H9 (cell line): ENCODE measurements around the gene SNX1. TPM values are rescaled to one million over a fixed set of nuclear protein-coding genes. Genes with fewer than 3 reads are reported as not detected.

Experiments used
- DNase-seq: peaks from one replicate; pipeline ENCODE4 v3.0.0-alpha.2; 2017
- H2AFZ ChIP-seq: one replicate; pipeline ENCODE4 v1.6.1; 2013; ENCODE audit warnings: mild to moderate bottlenecking, low read length, control low read depth, moderate library complexity
- H2AK5ac ChIP-seq: 2 replicates; pipeline ENCODE4 v1.6.1; 2013; ENCODE audit warnings: low read length, control low read depth, mixed read lengths; ENCODE audit not compliant: insufficient read length
- H2BK120ac ChIP-seq: one replicate; pipeline ENCODE4 v1.6.1; 2013; ENCODE audit warnings: low read depth, mild to moderate bottlenecking, low read length, control low read depth, inconsistent platforms; ENCODE audit not compliant: poor library complexity, severe bottlenecking
- H2BK12ac ChIP-seq: 2 replicates; pipeline ENCODE4 v1.6.1; 2013; ENCODE audit warnings: low read length, control low read depth, mixed read lengths, low read depth; ENCODE audit not compliant: insufficient read length
- H2BK15ac ChIP-seq: 2 replicates; pipeline ENCODE4 v1.6.1; 2013; ENCODE audit warnings: low read depth, low read length, control low read depth
- H2BK20ac ChIP-seq: one replicate; pipeline ENCODE4 v1.6.1; 2013; ENCODE audit warnings: low read depth, mild to moderate bottlenecking, low read length, control low read depth, inconsistent platforms; ENCODE audit not compliant: poor library complexity, severe bottlenecking
- H2BK5ac ChIP-seq: 2 replicates; pipeline ENCODE4 v1.6.1; 2013; ENCODE audit warnings: low read length, control low read depth, mixed read lengths; ENCODE audit not compliant: insufficient read length
- H3K14ac ChIP-seq: 2 replicates; pipeline ENCODE4 v1.6.1; 2013; ENCODE audit warnings: low read length, control low read depth; ENCODE audit not compliant: insufficient read depth
- H3K18ac ChIP-seq: 2 replicates; pipeline ENCODE4 v1.6.1; 2013; ENCODE audit warnings: low read depth, mild to moderate bottlenecking, mixed read lengths, low read length, control low read depth; ENCODE audit not compliant: insufficient read length
- H3K23ac ChIP-seq: 2 replicates; pipeline ENCODE4 v1.6.1; 2013; ENCODE audit warnings: low read length, control low read depth, mixed read lengths, low read depth; ENCODE audit not compliant: insufficient read length
- H3K23me2 ChIP-seq: 2 replicates; pipeline ENCODE4 v1.6.1; 2013; ENCODE audit warnings: low read depth, mild to moderate bottlenecking, mixed read lengths, low read length, control low read depth; ENCODE audit not compliant: insufficient read length, poor library complexity, severe bottlenecking
- H3K27ac ChIP-seq: 2 replicates; pipeline ENCODE4 v1.5.1; 2013; ENCODE audit warnings: low read length, control low read depth, mixed read lengths, low read depth; ENCODE audit not compliant: insufficient read length
- H3K27me3 ChIP-seq: 2 replicates; pipeline ENCODE4 v1.6.1; 2013; ENCODE audit warnings: low read length, control low read depth, inconsistent platforms; ENCODE audit not compliant: insufficient read depth
- H3K4ac ChIP-seq: 2 replicates; pipeline ENCODE4 v1.6.1; 2013; ENCODE audit warnings: low read depth, mild to moderate bottlenecking, control low read depth, inconsistent platforms, low read length, moderate library complexity
- H3K4me1 ChIP-seq: 2 replicates; pipeline ENCODE4 v1.6.1; 2013; ENCODE audit warnings: low read length, control low read depth, inconsistent platforms; ENCODE audit not compliant: insufficient read depth
- H3K4me2 ChIP-seq: 2 replicates; pipeline ENCODE4 v1.6.1; 2013; ENCODE audit warnings: low read length, control low read depth, mixed read lengths; ENCODE audit not compliant: insufficient read length, insufficient read depth
- H3K56ac ChIP-seq: 2 replicates; pipeline ENCODE4 v1.6.1; 2013; ENCODE audit warnings: low read depth, mild to moderate bottlenecking, mixed read lengths, low read length, control low read depth; ENCODE audit not compliant: insufficient read length
- H3K79me1 ChIP-seq: 2 replicates; pipeline ENCODE4 v1.6.1; 2013; ENCODE audit warnings: low read depth, mild to moderate bottlenecking, moderate library complexity, low read length, control low read depth, inconsistent platforms; ENCODE audit not compliant: insufficient read depth, poor library complexity, severe bottlenecking
- H3K79me2 ChIP-seq: 2 replicates; pipeline ENCODE4 v1.6.1; 2013; ENCODE audit warnings: low read length, control low read depth, inconsistent platforms; ENCODE audit not compliant: insufficient read depth
- H3K9ac ChIP-seq: 2 replicates; pipeline ENCODE4 v1.6.1; 2013; ENCODE audit warnings: low read length, control low read depth, mixed read lengths; ENCODE audit not compliant: insufficient read length; ENCODE audit errors: extremely low read depth
- H3K9me3 ChIP-seq: one replicate; pipeline ENCODE4 v1.6.1; 2013; ENCODE audit warnings: low read depth, low read length, inconsistent platforms; ENCODE audit not compliant: control insufficient read depth
- H3T11ph ChIP-seq: one replicate; pipeline ENCODE4 v1.6.1; 2013; ENCODE audit warnings: mild to moderate bottlenecking, low read length, control low read depth, inconsistent platforms
- H4K20me1 ChIP-seq: one replicate; pipeline ENCODE4 v1.6.1; 2013; ENCODE audit not compliant: control insufficient read depth, insufficient read length, insufficient read depth
- H4K5ac ChIP-seq: 2 replicates; pipeline ENCODE4 v1.6.1; 2013; ENCODE audit warnings: low read depth, mild to moderate bottlenecking, mixed read lengths, low read length, control low read depth; ENCODE audit not compliant: insufficient read length
- H4K8ac ChIP-seq: replicated peaks from 2 replicates; pipeline ENCODE4 v1.6.1; 2013; ENCODE audit warnings: low read length, control low read depth, mixed read lengths, low read depth; ENCODE audit not compliant: insufficient read length
- H4K91ac ChIP-seq: 2 replicates; pipeline ENCODE4 v1.6.1; 2013; ENCODE audit warnings: low read depth, mild to moderate bottlenecking, moderate library complexity, mixed read lengths, low read length, control low read depth; ENCODE audit not compliant: insufficient read length
- H3K27ac Mint-ChIP-seq, 3 experiments: 2 replicates in 2 of 3; 3 replicates in 1 of 3; pipeline ENCODE4 v1.8.0; 2020 to 2021; ENCODE audit warnings: mixed read lengths in 3 of 3, mild to moderate bottlenecking in 1 of 3, moderate library complexity in 1 of 3
- H3K27me3 Mint-ChIP-seq: 2 replicates; pipeline ENCODE4 v1.8.0; 2021; ENCODE audit warnings: low read depth, mild to moderate bottlenecking, moderate library complexity, mixed read lengths
- H3K36me3 Mint-ChIP-seq, 3 experiments: 2 replicates in 2 of 3; 3 replicates in 1 of 3; pipeline ENCODE4 v1.8.0; 2020 to 2021; ENCODE audit warnings: low read depth in 3 of 3, mixed read lengths in 3 of 3; ENCODE audit not compliant: insufficient read depth in 1 of 3
- H3K4me1 Mint-ChIP-seq, 2 experiments: 2 replicates each; pipeline ENCODE4 v1.8.0; 2020; ENCODE audit warnings: mixed read lengths in 2 of 2
- H3K4me3 Mint-ChIP-seq, 2 experiments: 2 replicates in 1 of 2; 3 replicates in 1 of 2; pipeline ENCODE4 v1.8.0; 2020 to 2021; ENCODE audit warnings: mild to moderate bottlenecking in 2 of 2, mixed read lengths in 2 of 2, moderate library complexity in 1 of 2
- H3K9me3 Mint-ChIP-seq, 2 experiments: 2 replicates in 1 of 2; 3 replicates in 1 of 2; pipeline ENCODE4 v1.8.0; 2020; ENCODE audit warnings: mild to moderate bottlenecking in 2 of 2, mixed read lengths in 2 of 2, moderate library complexity in 1 of 2
- CTCF ChIP-seq: fragments of 200-600 bp; sonication (generic); conservative IDR thresholded peaks from 3 replicates; pipeline ENCODE4 v1.8.0; 2021; ENCODE audit warnings: antibody characterized with exemption, mild to moderate bottlenecking
- WGBS: extraction: QIAGEN DNeasy Blood & Tissue Kit; methylation state at CpG from one replicate; pipeline ENCODE4 v1.1.7; 2013; ENCODE audit warnings: missing lambda C conversion rate, low lambda C conversion rate, mixed read lengths; ENCODE audit not compliant: insufficient read length; ENCODE audit errors: extremely low coverage; 5-methylcytosine and 5-hydroxymethylcytosine counted together
- total RNA-seq: library from RNA; stranded (reverse); gene quantifications from 2 replicates; pipeline ENCODE4 v1.2.1, GENCODE V29; 2021

The SNX1 gene
- total RNA-seq, 1 experiment from 2014 or later = 58.8 TPM

- Mint-ChIP-seq H3K4me1 (peaks cover 11 to 17% of the 10 kb centered on the region in 2 experiments), H3K9me3 (no peaks in the 10 kb centered on the region), H3K27ac (no peak overlapping the region; a peak in 1 of 7 replicates), H3K36me3 (peaks cover 29 to 40% (median 37%) of the 10 kb centered on the region in 3 experiments), H3K27me3 (no peaks in the 10 kb centered on the region), H3K4me3 (no peak overlapping the region)
- peaks cover 3% of the 10 kb centered on the region for H3K79me1 ChIP-seq
- no peaks in the 10 kb centered on the region for H3K79me2 ChIP-seq
- no peak overlapping the region for H4K8ac ChIP-seq
- no peak overlapping the region for H3K18ac ChIP-seq
- no peak overlapping the region for H3K27ac ChIP-seq
- no peak overlapping the region for H2BK12ac ChIP-seq
- no peak for TF ChIP-seq CTCF
- H4K91ac ChIP-seq = no peak overlapping the region
- no peak overlapping the region for H2BK20ac ChIP-seq
- H2AFZ ChIP-seq = no peak overlapping the region
- no peak overlapping the region for H2BK15ac ChIP-seq
- no CpG with 5 or more reads among the region's 12 CpGs for WGBS
- H3K23ac ChIP-seq = no peak overlapping the region
- H2BK5ac ChIP-seq = no peak overlapping the region
- no peak overlapping the region for H3K14ac ChIP-seq
- no peak overlapping the region for H2AK5ac ChIP-seq
- H3T11ph ChIP-seq = no peak overlapping the region
- H3K56ac ChIP-seq = no peak overlapping the region
- no peaks in the 10 kb centered on the region for H4K20me1 ChIP-seq
- peaks cover 5% of the 10 kb centered on the region for H3K23me2 ChIP-seq
- H3K9ac ChIP-seq = no peak overlapping the region
- no peak overlapping the region for H3K4ac ChIP-seq
- no peaks in the 10 kb centered on the region for H3K4me1 ChIP-seq
- no peak for DNase-seq
- no peak overlapping the region for H3K4me2 ChIP-seq
- no peaks in the 10 kb centered on the region for H3K27me3 ChIP-seq
- H3K9me3 ChIP-seq = no peaks in the 10 kb centered on the region
- no peak overlapping the region for H4K5ac ChIP-seq
- no peak overlapping the region for H2BK120ac ChIP-seq
Observed at GRCh38 chr15:64089543-64090280, 6.1 kb upstream of the SNX1 start.
